ACC112 (cell line): Measurements from ENCODE around the gene MCAM.

Experiments
- H2AFZ ChIP-seq: fragments of 200-600 bp; sonication (generic); one replicate; pipeline ENCODE4 v1.6.0; 2017; ENCODE audit warnings: antibody characterized with exemption, low read length; ENCODE audit not compliant: unreplicated experiment
- H3K27ac ChIP-seq: fragments of 200-600 bp; sonication (generic); 2 replicates; pipeline ENCODE4 v1.5.1; 2014; ENCODE audit warnings: low read depth, mild to moderate bottlenecking, antibody characterized with exemption, low read length, moderate library complexity
- H3K27me3 ChIP-seq: fragments of 200-600 bp; sonication (generic); 2 replicates; pipeline ENCODE4 v1.6.1; 2014; ENCODE audit warnings: mild to moderate bottlenecking, antibody characterized with exemption, low read length, moderate library complexity, mixed read lengths; ENCODE audit not compliant: insufficient read depth
- H3K36me3 ChIP-seq: fragments of 200-600 bp; sonication (generic); 2 replicates; pipeline ENCODE4 v1.6.1; 2016; ENCODE audit warnings: mild to moderate bottlenecking, antibody characterized with exemption, low read length, moderate library complexity, mixed read lengths; ENCODE audit not compliant: insufficient read depth
- H3K4me1 ChIP-seq: fragments of 200-600 bp; sonication (generic); one replicate; pipeline ENCODE4 v1.6.1; 2016; ENCODE audit warnings: low read length, mixed read lengths; ENCODE audit not compliant: insufficient read depth, unreplicated experiment, control insufficient read depth
- H3K4me3 ChIP-seq: fragments of 200-600 bp; sonication (generic); 2 replicates; pipeline ENCODE4 v1.5.1; 2014; ENCODE audit warnings: mild to moderate bottlenecking, low read depth, low read length
- H3K79me2 ChIP-seq: fragments of 200-600 bp; sonication (generic); one replicate; pipeline ENCODE4 v1.6.0; 2016; ENCODE audit warnings: low read length; ENCODE audit not compliant: control insufficient read depth, unreplicated experiment, insufficient read depth

The MCAM gene

DNA sequence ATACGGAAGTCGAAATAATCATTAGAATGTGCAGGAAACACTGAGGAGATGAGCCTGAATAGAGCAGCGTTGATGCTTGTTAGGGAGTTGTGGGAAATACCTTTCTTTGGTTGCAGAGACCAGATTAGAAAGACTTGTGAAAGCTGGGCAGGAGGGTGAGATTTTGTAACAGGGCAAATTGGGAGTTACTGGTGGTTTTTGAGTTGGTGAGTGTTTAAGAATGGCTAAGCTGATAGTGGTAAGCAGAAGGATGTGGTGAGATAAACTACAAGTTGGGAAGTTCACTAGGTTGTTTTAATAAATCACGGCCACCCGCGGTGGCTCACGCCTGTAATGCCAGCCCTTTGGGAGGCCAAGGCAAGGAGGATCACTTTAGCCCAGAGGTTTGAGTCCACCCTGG, 34.4 kb downstream of the MCAM start:
- no peak overlapping the region for H2AFZ ChIP-seq
- H3K27ac ChIP-seq = no peak overlapping the region
- H3K27me3 ChIP-seq = no peaks in the 10 kb centered on the region
- H3K79me2 ChIP-seq = no peaks in the 10 kb centered on the region
- no peaks in the 10 kb centered on the region for H3K4me1 ChIP-seq
- no peak overlapping the region for H3K4me3 ChIP-seq
- peaks cover 13% of the 10 kb centered on the region for H3K36me3 ChIP-seq

DNA sequence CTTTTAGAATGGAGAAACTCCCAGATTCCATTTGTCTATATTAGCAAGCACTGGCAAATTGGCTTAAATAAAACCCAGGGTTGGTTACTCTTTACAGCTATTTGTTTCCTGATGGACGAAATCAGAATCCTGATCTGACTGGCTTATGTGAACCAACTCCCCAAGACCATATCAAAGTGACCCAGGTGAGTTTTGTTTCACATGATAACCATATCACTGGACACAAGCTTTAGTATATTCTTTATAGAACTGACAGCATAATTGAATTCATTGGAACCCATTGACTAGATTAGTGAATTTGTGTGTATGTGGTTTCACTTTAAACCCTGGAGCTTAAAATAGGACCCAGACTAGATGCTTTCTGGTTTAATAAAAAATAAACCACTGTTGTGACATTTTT, 39.3 kb downstream of the MCAM start:
- H3K4me3 ChIP-seq = no peak overlapping the region
- no peaks in the 10 kb centered on the region for H3K27me3 ChIP-seq
- no peak overlapping the region for H2AFZ ChIP-seq
- H3K79me2 ChIP-seq = no peaks in the 10 kb centered on the region
- no peaks in the 10 kb centered on the region for H3K4me1 ChIP-seq
- H3K36me3 ChIP-seq = peaks cover 14% of the 10 kb centered on the region
- H3K27ac ChIP-seq = no peak overlapping the region

- H3K79me2 ChIP-seq = peaks cover 1% of the 10 kb centered on the region
- H3K27me3 ChIP-seq = no peaks in the 10 kb centered on the region
- H3K27ac ChIP-seq = no peak overlapping the region
- peaks cover 8% of the 10 kb centered on the region for H3K36me3 ChIP-seq
- no peak overlapping the region for H3K4me3 ChIP-seq
- H3K4me1 ChIP-seq = no peaks in the 10 kb centered on the region
- no peak overlapping the region for H2AFZ ChIP-seq
Observed at GRCh38 chr11:119273721-119274120, 43.2 kb downstream of the MCAM start.

DNA sequence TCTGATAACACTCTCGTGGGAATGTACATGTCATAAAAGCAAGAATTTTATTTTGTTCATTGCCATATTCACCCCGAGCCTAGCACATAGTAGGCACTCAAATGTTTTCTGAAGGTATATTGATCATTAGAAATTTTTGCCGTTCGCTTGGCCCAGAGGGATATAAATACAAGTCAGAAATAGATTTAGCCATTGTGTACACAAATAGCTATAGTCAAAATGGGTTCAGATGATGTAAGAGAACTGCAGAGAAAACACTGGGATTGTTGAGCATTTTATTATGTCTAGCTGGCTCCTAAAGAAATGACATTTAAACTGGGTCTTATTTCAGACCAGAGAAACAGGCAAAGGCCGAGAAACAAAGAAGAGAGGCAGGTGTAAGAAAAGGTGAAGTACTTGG, 49.3 kb downstream of the MCAM start:
- H3K4me1 ChIP-seq = peaks cover 11% of the 10 kb centered on the region
- no peaks in the 10 kb centered on the region for H3K36me3 ChIP-seq
- H3K27ac ChIP-seq = no peak overlapping the region
- peaks cover 43% of the 10 kb centered on the region for H3K79me2 ChIP-seq
- H3K4me3 ChIP-seq = no peak overlapping the region
- H3K27me3 ChIP-seq = no peaks in the 10 kb centered on the region
- no peak overlapping the region for H2AFZ ChIP-seq

DNA sequence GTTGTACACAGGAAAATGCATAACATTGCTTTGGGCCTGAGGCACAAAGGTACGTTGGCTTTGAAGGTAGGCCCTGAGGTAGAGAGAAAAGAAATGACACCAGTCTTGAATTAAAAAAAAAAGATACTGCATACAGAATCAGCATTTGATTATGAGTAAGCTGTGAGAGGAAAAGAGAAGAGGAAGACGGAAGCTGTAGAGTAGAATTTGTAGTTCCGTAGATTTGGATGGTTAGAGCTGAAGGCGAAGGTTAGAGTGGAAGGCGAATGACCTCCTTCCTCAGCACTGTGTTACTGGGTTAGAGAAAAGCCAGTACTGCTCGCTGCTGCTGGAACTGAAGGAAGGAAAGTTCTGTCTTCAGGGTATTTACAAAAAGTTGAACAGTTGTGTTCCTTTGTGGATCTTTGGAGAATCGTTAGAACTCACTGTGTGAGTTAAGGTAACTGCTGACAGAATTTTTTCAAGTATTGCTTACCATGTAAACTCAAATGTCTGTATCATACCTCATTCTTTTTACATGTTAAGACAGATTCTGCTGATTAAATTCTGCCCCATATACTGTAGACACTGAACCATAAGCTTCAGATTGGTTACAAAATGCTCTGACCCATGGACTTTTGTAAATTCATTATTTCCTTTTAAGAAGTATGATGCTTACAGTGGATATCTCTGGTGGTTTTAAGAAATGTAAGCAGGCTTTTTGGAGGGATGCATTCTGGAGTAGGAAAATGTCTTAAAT, 50.2 kb downstream of the MCAM start:
- H3K27me3 ChIP-seq = no peaks in the 10 kb centered on the region
- H3K4me1 ChIP-seq = peaks cover 20% of the 10 kb centered on the region
- H3K4me3 ChIP-seq = no peak overlapping the region
- no peak overlapping the region for H2AFZ ChIP-seq
- H3K79me2 ChIP-seq = peaks cover 43% of the 10 kb centered on the region
- no peak overlapping the region for H3K27ac ChIP-seq
- H3K36me3 ChIP-seq = no peaks in the 10 kb centered on the region

DNA sequence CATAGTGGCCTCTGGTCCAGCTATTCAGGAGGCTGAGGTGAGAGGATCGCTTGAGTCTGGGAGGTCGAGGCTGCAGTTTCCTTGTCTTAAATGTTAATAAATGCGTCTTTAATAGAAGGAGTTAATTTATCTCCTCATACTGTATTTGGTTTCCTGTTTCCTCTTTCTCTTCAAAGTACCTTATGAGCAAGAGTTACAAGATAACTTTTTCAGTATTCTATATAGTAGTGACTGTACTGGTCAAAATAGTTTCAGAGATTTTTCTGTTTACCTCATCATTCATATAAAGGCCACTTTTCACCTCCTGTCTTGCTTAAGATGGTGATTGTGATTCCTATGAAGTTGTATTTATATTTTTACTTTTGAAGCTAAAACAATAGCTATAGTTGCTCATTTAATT, 50.9 kb downstream of the MCAM start:
- H3K4me1 ChIP-seq = peaks cover 20% of the 10 kb centered on the region
- no peak overlapping the region for H3K4me3 ChIP-seq
- no peak overlapping the region for H2AFZ ChIP-seq
- no peaks in the 10 kb centered on the region for H3K27me3 ChIP-seq
- H3K79me2 ChIP-seq = peaks cover 43% of the 10 kb centered on the region
- no peak overlapping the region for H3K27ac ChIP-seq
- H3K36me3 ChIP-seq = no peaks in the 10 kb centered on the region

DNA sequence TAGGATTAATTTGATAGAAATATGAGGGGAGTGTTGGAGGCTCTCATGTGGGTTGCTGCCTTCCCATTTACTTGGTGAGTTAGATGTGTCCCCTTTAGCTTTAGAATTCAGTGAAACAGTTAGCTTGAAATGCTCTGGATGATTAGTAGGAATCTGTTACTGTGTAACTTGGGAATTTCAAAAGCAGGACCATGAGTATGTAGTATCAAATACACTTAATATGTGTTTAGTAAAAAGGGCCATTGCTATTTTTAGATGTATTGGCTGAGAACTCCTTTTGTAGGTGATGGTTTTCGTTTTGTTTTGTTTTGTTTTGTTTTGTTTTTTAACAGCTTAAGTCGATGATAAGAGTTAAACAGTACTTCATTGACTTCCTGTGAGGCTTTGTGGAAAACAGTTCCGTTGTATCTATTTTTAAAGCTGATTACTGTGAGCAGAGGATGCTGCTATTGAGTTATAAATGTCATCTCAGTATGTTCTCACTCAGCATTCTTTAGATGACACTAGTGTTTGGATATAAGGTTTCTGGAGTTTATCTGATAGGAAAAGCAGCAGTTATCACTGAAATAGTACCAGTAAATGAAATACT, 53.5 kb downstream of the MCAM start:
- no peak overlapping the region for H2AFZ ChIP-seq
- 0 out of 2 replicates have a peak overlapping the region, but pooled peaks have one; percentile 12 for H3K4me3 ChIP-seq
- peaks cover 58% of the 10 kb centered on the region for H3K79me2 ChIP-seq
- no peaks in the 10 kb centered on the region for H3K36me3 ChIP-seq
- no peaks in the 10 kb centered on the region for H3K27me3 ChIP-seq
- peak overlapping the region; percentile 37; the same call in 1 of the 2 replicates for H3K27ac ChIP-seq
- peaks cover 20% of the 10 kb centered on the region for H3K4me1 ChIP-seq

DNA sequence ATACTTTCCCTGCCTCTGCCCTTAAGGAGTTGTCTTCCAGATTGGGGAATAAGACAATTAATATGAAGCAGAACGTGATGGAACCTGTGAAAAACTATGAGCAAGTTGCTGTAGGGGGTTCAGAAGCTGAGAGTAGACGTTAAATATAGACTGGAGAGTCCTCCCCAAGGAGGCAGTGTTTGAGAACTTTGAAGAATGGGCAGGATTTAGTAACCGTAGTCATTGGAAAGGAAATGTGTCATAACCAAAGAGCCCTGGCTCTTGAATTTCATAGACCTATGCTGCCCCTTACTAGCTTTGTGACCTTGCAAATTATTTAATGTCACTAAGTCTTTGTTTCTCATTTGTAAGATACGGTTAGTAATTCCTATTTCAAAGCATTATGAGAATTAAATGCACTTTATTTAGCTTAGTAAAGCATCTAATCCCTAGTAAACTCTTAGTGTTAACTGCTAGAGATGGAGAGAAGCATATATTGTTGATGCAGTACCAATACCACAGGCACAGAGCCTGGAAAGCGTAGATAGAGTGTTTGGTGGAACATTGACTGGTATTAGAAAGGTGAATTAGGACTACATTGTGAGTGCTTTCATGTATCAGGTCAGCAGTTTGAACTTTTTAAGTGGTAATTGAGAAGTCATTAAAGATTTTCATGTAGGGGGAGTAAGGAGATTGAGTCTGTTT, 54.1 kb downstream of the MCAM start:
- Histone ChIP-seq H3K79me2 (peaks cover 59% of the 10 kb centered on the region), H2AFZ (no peak overlapping the region), H3K4me1 (peaks cover 20% of the 10 kb centered on the region), H3K36me3 (no peaks in the 10 kb centered on the region), H3K27me3 (no peaks in the 10 kb centered on the region), H3K4me3 (peak overlapping the region; percentile 31; the same call in 1 of the 2 replicates), H3K27ac (peak overlapping the region; percentile 37; the same call in 1 of the 2 replicates)

DNA sequence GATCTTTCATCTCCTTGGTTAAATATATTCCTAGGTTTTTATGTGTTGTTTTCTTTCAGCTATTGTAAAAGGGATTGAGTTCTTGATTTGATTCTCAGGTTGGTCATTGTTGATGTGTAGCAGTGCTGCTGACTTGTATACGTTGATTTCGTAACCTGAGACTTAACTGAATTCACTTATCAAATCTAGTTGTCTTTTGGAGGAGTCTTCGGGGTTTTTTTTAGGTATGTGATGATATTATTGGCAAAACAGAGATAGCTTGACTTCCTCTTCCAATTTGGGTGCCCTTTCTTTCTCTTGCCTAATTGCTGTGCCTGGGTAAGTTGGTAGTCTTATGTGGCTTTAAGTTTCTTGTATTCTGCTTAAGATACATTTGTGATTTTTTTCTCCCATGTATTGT, 57.9 kb downstream of the MCAM start:
- H3K27ac ChIP-seq = no peak overlapping the region
- no peak overlapping the region for H2AFZ ChIP-seq
- peaks cover 20% of the 10 kb centered on the region for H3K4me1 ChIP-seq
- H3K27me3 ChIP-seq = no peaks in the 10 kb centered on the region
- H3K4me3 ChIP-seq = no peak overlapping the region
- peaks cover 42% of the 10 kb centered on the region for H3K79me2 ChIP-seq
- H3K36me3 ChIP-seq = no peaks in the 10 kb centered on the region
